ENCODE results near the gene ARHGAP42.

GRCh38 chr11:100902454-100903141 lies 215.5 kb downstream of the ARHGAP42 start:
- TF ChIP-seq, protein P1, sequence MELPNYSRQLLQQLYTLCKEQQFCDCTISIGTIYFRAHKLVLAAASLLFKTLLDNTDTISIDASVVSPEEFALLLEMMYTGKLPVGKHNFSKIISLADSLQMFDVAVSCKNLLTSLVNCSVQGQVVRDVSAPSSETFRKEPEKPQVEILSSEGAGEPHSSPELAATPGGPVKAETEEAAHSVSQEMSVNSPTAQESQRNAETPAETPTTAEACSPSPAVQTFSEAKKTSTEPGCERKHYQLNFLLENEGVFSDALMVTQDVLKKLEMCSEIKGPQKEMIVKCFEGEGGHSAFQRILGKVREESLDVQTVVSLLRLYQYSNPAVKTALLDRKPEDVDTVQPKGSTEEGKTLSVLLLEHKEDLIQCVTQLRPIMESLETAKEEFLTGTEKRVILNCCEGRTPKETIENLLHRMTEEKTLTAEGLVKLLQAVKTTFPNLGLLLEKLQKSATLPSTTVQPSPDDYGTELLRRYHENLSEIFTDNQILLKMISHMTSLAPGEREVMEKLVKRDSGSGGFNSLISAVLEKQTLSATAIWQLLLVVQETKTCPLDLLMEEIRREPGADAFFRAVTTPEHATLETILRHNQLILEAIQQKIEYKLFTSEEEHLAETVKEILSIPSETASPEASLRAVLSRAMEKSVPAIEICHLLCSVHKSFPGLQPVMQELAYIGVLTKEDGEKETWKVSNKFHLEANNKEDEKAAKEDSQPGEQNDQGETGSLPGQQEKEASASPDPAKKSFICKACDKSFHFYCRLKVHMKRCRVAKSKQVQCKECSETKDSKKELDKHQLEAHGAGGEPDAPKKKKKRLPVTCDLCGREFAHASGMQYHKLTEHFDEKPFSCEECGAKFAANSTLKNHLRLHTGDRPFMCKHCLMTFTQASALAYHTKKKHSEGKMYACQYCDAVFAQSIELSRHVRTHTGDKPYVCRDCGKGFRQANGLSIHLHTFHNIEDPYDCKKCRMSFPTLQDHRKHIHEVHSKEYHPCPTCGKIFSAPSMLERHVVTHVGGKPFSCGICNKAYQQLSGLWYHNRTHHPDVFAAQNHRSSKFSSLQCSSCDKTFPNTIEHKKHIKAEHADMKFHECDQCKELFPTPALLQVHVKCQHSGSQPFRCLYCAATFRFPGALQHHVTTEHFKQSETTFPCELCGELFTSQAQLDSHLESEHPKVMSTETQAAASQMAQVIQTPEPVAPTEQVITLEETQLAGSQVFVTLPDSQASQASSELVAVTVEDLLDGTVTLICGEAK (IDR thresholded peaks at IDR 0.05; ENCODE audit: borderline replicate concordance): no peak
- TF ChIP-seq, protein P2, sequence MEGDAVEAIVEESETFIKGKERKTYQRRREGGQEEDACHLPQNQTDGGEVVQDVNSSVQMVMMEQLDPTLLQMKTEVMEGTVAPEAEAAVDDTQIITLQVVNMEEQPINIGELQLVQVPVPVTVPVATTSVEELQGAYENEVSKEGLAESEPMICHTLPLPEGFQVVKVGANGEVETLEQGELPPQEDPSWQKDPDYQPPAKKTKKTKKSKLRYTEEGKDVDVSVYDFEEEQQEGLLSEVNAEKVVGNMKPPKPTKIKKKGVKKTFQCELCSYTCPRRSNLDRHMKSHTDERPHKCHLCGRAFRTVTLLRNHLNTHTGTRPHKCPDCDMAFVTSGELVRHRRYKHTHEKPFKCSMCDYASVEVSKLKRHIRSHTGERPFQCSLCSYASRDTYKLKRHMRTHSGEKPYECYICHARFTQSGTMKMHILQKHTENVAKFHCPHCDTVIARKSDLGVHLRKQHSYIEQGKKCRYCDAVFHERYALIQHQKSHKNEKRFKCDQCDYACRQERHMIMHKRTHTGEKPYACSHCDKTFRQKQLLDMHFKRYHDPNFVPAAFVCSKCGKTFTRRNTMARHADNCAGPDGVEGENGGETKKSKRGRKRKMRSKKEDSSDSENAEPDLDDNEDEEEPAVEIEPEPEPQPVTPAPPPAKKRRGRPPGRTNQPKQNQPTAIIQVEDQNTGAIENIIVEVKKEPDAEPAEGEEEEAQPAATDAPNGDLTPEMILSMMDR (IDR thresholded peaks at IDR 0.05 in 2 of 3, conservative IDR thresholded peaks at IDR 0.05 in 1 of 3; ENCODE audit: control insufficient read depth in 2 of 3, extremely low read depth in 1 of 3, insufficient read depth in 1 of 3, low read depth in 3 of 3, low read length in 3 of 3): no peak
- TF ChIP-seq POLR2AphosphoS5 (IDR thresholded peaks at IDR 0.05; ENCODE audit: low read length) (no peak), ZNF274 (IDR thresholded peaks at IDR 0.05; ENCODE audit: insufficient read depth, insufficient read length) (no peak), RAD51 (IDR thresholded peaks at IDR 0.05) (no peak), NR2C2 (IDR thresholded peaks at IDR 0.05; ENCODE audit: borderline replicate concordance, control insufficient read depth, insufficient read length, low read depth) (no peak), POLR2AphosphoS2 (IDR thresholded peaks at IDR 0.05; ENCODE audit: low read depth, low read length) (no peak), YBX1 (IDR thresholded peaks at IDR 0.05) (no peak), MXI1 (IDR thresholded peaks at IDR 0.05; ENCODE audit: low read depth, low read length) (no peak)
- TF ChIP-seq, protein P3, sequence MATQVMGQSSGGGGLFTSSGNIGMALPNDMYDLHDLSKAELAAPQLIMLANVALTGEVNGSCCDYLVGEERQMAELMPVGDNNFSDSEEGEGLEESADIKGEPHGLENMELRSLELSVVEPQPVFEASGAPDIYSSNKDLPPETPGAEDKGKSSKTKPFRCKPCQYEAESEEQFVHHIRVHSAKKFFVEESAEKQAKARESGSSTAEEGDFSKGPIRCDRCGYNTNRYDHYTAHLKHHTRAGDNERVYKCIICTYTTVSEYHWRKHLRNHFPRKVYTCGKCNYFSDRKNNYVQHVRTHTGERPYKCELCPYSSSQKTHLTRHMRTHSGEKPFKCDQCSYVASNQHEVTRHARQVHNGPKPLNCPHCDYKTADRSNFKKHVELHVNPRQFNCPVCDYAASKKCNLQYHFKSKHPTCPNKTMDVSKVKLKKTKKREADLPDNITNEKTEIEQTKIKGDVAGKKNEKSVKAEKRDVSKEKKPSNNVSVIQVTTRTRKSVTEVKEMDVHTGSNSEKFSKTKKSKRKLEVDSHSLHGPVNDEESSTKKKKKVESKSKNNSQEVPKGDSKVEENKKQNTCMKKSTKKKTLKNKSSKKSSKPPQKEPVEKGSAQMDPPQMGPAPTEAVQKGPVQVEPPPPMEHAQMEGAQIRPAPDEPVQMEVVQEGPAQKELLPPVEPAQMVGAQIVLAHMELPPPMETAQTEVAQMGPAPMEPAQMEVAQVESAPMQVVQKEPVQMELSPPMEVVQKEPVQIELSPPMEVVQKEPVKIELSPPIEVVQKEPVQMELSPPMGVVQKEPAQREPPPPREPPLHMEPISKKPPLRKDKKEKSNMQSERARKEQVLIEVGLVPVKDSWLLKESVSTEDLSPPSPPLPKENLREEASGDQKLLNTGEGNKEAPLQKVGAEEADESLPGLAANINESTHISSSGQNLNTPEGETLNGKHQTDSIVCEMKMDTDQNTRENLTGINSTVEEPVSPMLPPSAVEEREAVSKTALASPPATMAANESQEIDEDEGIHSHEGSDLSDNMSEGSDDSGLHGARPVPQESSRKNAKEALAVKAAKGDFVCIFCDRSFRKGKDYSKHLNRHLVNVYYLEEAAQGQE (IDR thresholded peaks at IDR 0.05; ENCODE audit: low read depth, low read length): no peak
- TF ChIP-seq, protein P4, sequence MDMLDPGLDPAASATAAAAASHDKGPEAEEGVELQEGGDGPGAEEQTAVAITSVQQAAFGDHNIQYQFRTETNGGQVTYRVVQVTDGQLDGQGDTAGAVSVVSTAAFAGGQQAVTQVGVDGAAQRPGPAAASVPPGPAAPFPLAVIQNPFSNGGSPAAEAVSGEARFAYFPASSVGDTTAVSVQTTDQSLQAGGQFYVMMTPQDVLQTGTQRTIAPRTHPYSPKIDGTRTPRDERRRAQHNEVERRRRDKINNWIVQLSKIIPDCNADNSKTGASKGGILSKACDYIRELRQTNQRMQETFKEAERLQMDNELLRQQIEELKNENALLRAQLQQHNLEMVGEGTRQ (IDR thresholded peaks at IDR 0.05; ENCODE audit: borderline replicate concordance, low read depth, low read length): no peak

All from GM12878 (cell line).